Measurements from ENCODE around the gene CIT. TPM values are rescaled to one million over a fixed set of nuclear protein-coding genes. Genes with fewer than 3 reads are reported as not detected.

The CIT gene
- polyA plus RNA-seq, 3 donors, result 0.03 TPM; not detected in 2

- H3K4me3 Mint-ChIP-seq, result no peak overlapping the region
- no CpG with 5 or more reads among the region's 1 CpG for WGBS (ENCODE audit: insufficient coverage)
- Histone ChIP-seq H3K4me3 (replicated peaks in 1 of 3; ENCODE audit: low read depth in 2 of 3, low read length in 3 of 3) (no peak overlapping the region), H3K27ac (ENCODE audit: low read depth in 1 of 2, low read length in 2 of 2) (no peak overlapping the region), H3K79me2 (ENCODE audit: insufficient read depth, low read length) (no peaks in the 10 kb centered on the region), H3K4me1 (ENCODE audit: control insufficient read depth in 1 of 2, insufficient read depth in 2 of 2, low read length in 2 of 2) (no peaks in the 10 kb centered on the region), H4K20me1 (ENCODE audit: insufficient read depth, low read length) (no peaks in the 10 kb centered on the region), H3K9ac (ENCODE audit: insufficient read depth, low read length, poor library complexity, severe bottlenecking) (no peak overlapping the region), H3K4me2 (replicated peaks; ENCODE audit: extremely low read depth, low read length, poor library complexity, severe bottlenecking) (no peak overlapping the region), H3K9me3 (replicated peaks in 1 of 2; ENCODE audit: control insufficient read depth in 1 of 2, insufficient read depth in 1 of 2, low read length in 2 of 2) (no peaks in the 10 kb centered on the region), H2AFZ (ENCODE audit: insufficient read depth, low read depth, low read length, poor library complexity, severe bottlenecking) (no peak overlapping the region), H3K27me3 (ENCODE audit: control insufficient read depth in 2 of 2, insufficient read depth in 2 of 2, low read length in 2 of 2) (no peaks in the 10 kb centered on the region), H3K36me3 (replicated peaks in 1 of 2; ENCODE audit: control insufficient read depth in 1 of 2, insufficient read depth in 2 of 2, low read length in 2 of 2) (peaks cover 18 to 41% of the 10 kb centered on the region in 2 donors)
- no peaks in the 10 kb centered on the region for H3K4me1 Mint-ChIP-seq
- peaks cover 0 to 2% (median 0%) of the 10 kb centered on the region in 7 donors for H3K9me3 Mint-ChIP-seq
- no peaks in the 10 kb centered on the region for H3K27me3 Mint-ChIP-seq (ENCODE audit: low read depth in 3 of 3)
- intact Hi-C loops (cut with micrococcal nuclease), result no loop called here
- peaks cover 46 to 63% of the 10 kb centered on the region in 2 donors for H3K36me3 Mint-ChIP-seq
- no peak for TF ChIP-seq CTCF (IDR thresholded peaks at IDR 0.05)
- DNase-seq, result no peak
- peak overlapping the region in 1 of 7 donors; percentile 21 for H3K27ac Mint-ChIP-seq
Measured at GRCh38 chr12:119788786-119789185, 88.3 kb downstream of the CIT start.

GRCh38 chr12:119786539-119786938 is 90.6 kb downstream of the CIT start:
- Histone ChIP-seq H2AFZ (ENCODE audit: insufficient read depth, low read depth, low read length, poor library complexity, severe bottlenecking) (no peak overlapping the region), H3K9me3 (replicated peaks in 1 of 2; ENCODE audit: control insufficient read depth in 1 of 2, insufficient read depth in 1 of 2, low read length in 2 of 2) (no peaks in the 10 kb centered on the region), H3K79me2 (ENCODE audit: insufficient read depth, low read length) (no peaks in the 10 kb centered on the region), H3K4me3 (replicated peaks in 1 of 3; ENCODE audit: low read depth in 2 of 3, low read length in 3 of 3) (no peak overlapping the region), H3K4me2 (replicated peaks; ENCODE audit: extremely low read depth, low read length, poor library complexity, severe bottlenecking) (no peak overlapping the region), H3K9ac (ENCODE audit: insufficient read depth, low read length, poor library complexity, severe bottlenecking) (no peak overlapping the region), H3K27me3 (ENCODE audit: control insufficient read depth in 2 of 2, insufficient read depth in 2 of 2, low read length in 2 of 2) (no peaks in the 10 kb centered on the region), H4K20me1 (ENCODE audit: insufficient read depth, low read length) (no peaks in the 10 kb centered on the region), H3K4me1 (ENCODE audit: control insufficient read depth in 1 of 2, insufficient read depth in 2 of 2, low read length in 2 of 2) (no peaks in the 10 kb centered on the region), H3K36me3 (replicated peaks in 1 of 2; ENCODE audit: control insufficient read depth in 1 of 2, insufficient read depth in 2 of 2, low read length in 2 of 2) (peaks cover 29 to 54% of the 10 kb centered on the region in 2 donors), H3K27ac (ENCODE audit: low read depth in 1 of 2, low read length in 2 of 2) (no peak overlapping the region)
- H3K4me1 Mint-ChIP-seq, result no peaks in the 10 kb centered on the region
- peaks cover 0 to 2% (median 0%) of the 10 kb centered on the region in 7 donors for H3K9me3 Mint-ChIP-seq
- no peak overlapping the region for H3K27ac Mint-ChIP-seq
- intact Hi-C loops (cut with micrococcal nuclease), result no loop called here
- 86% methylated on average over 2 of the region's 4 CpGs for WGBS (ENCODE audit: insufficient coverage)
- H3K4me3 Mint-ChIP-seq, result no peak overlapping the region
- H3K36me3 Mint-ChIP-seq, result peaks cover 57 to 66% of the 10 kb centered on the region in 2 donors
- TF ChIP-seq CTCF (IDR thresholded peaks at IDR 0.05), result no peak
- DNase-seq, result no peak
- H3K27me3 Mint-ChIP-seq (ENCODE audit: low read depth in 3 of 3), result peaks cover 0 to 2% (median 0%) of the 10 kb centered on the region in 3 donors
